SH-SY5Y (cell line): Measurements from ENCODE around the gene PLXDC1.
A peak's percentile ranks its signal among the peaks of the same experiment; 100 is the strongest.

Source experiments
- GATA2 ChIP-seq: IDR thresholded peaks from 2 replicates; pipeline ENCODE4 v1.6.1; 2011; ENCODE audit warnings: mild to moderate bottlenecking, low read depth, low read length
- GATA3 ChIP-seq: IDR thresholded peaks from 2 replicates; pipeline ENCODE4 v1.6.1; 2011; ENCODE audit warnings: low read depth, mild to moderate bottlenecking, low read length, moderate library complexity

PLXDC1 gene

DNA sequence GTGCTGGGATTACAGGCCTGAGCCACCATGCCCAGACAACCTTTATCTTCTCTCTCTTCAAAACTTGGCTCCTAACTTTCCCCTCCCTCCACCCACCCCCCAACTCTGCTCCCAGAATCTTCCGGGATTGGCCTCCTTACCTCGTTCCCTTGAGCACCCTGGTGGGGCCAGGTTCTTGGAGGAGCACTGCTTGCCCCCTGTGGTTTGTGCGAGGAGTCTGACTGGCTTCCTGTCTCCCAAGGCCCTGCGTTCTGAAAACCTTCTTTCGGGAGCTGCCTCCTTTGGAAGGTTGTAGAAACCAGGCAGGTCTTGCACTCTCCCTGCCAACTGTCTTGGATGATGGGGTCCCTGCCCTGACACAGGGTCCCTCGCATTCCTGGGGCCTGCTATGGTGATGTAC lies 19.8 kb downstream of the PLXDC1 start:
- TF ChIP-seq GATA3 (no peak), GATA2 (no peak)

- TF ChIP-seq GATA3 (no peak), GATA2 (no peak)
Observed at GRCh38 chr17:39130205-39130604, 21.2 kb downstream of the PLXDC1 start.

- TF ChIP-seq GATA2 (no peak), GATA3 (no peak)
Observed at GRCh38 chr17:39126436-39126835, 25.0 kb downstream of the PLXDC1 start.

GRCh38 chr17:39125143-39125875 lies 26.1 kb downstream of the PLXDC1 start:
- TF ChIP-seq GATA3 (no peak), GATA2 (no peak)

- TF ChIP-seq GATA3 (no peak), GATA2 (no peak)
Observed at GRCh38 chr17:39123627-39124026, 27.8 kb downstream of the PLXDC1 start.

GRCh38 chr17:39122991-39123390 lies 28.4 kb downstream of the PLXDC1 start:
- no peak for TF ChIP-seq GATA2
- TF ChIP-seq GATA3, result no peak

GRCh38 chr17:39118674-39119419 lies 32.6 kb downstream of the PLXDC1 start:
- TF ChIP-seq GATA2 (no peak), GATA3 (no peak)

GRCh38 chr17:39116224-39116623 lies 35.2 kb downstream of the PLXDC1 start:
- TF ChIP-seq GATA2, result no peak
- no peak for TF ChIP-seq GATA3

- TF ChIP-seq GATA3 (no peak), GATA2 (no peak)
Observed at GRCh38 chr17:39115135-39115534, 36.3 kb downstream of the PLXDC1 start.

GRCh38 chr17:39114723-39115122 lies 36.7 kb downstream of the PLXDC1 start:
- TF ChIP-seq GATA2 (no peak), GATA3 (no peak)

- TF ChIP-seq GATA2, result no peak
- TF ChIP-seq GATA3, result no peak
Observed at GRCh38 chr17:39113871-39114270, 37.6 kb downstream of the PLXDC1 start.

GRCh38 chr17:39110435-39111136 lies 40.9 kb downstream of the PLXDC1 start:
- no peak for TF ChIP-seq GATA3
- 0 out of 2 replicates have a peak, but pooled peaks have one; percentile 31 for TF ChIP-seq GATA2

GRCh38 chr17:39108461-39109375 lies 42.7 kb downstream of the PLXDC1 start:
- TF ChIP-seq GATA2 (no peak), GATA3 (no peak)

DNA sequence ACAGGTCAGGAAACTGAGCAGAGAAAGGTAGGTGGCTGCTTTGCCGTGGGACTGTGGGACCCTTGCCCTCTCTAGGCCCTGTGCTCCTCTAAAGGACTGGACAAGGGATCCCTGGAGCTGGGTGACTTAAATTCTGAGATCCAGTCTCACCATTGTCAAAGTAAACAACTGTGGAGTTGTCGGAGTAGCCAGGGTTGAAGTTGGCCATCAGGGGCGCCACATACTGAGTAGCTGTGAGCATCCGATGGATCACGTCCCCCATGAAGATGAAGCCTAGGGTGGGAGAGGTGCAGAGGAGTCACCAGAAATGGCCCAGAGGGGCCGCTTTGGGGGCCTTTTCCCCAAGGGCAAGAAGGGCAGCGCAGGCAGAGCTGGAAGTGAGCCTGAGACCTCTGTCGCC lies 43.5 kb downstream of the PLXDC1 start:
- no peak for TF ChIP-seq GATA2
- TF ChIP-seq GATA3, result no peak
